ENCODE data around the gene CHCHD1.

DNA sequence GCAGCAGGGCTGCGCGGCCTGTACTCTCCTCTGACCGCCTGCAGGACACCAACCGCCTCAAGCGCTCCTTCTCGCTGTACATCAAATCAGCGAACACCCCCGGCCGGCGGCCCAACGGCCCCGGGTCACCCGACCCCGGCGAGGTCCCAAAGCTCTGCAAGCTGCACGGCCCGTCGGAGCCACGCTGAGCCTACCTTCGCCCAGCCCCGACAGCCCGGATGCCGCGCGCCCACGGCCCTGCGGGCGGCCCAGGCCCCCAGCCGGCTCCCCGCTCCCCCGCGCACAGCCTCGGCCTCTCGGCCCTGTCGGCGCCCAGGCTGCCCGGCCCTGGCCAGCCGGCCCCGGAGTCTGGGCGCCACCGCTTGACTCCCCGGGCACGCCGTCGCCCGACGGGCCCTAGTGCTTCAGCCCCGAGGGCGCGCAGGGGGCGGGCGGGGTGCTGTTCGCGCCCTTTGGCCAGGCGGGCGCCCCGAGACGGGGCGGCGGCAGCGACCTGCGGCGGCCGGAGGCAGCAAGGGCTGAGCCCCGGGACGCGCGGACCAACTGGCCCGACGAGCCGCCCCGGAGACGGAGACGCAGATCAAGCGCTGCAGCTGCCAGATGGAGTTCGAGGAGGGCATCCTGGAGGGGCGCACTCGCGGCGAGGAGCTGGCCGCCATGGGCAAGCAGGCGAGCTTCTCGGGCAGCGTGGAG lies 48.8 kb upstream of the CHCHD1 start:
- TF ChIP-seq POLR2AphosphoS5 (IDR thresholded peaks at IDR 0.05; ENCODE audit: borderline replicate concordance, low read depth, low read length), result no peak
- no peak for TF ChIP-seq FOXP2 (optimal IDR thresholded peaks at IDR 0.05; ENCODE audit: control extremely low read depth, extremely low read length, insufficient read depth)
